GM23338 (cell line): ENCODE measurements around the gene CDK5R1. TPM values are rescaled to one million over a fixed set of nuclear protein-coding genes. Genes with fewer than 3 reads are reported as not detected.

Experiments used
- ATAC-seq: fragments of 200-7000 bp; cut with Tn5 transposase; 3 replicates; pipeline ENCODE4 v1.9.1; 2020
- DNase-seq: peaks from one replicate; pipeline ENCODE4 v3.0.0-alpha.2; 2015; ENCODE audit warnings: low spot score
- H2AFZ ChIP-seq: fragments of 200-600 bp; sonication (generic); 2 replicates; pipeline ENCODE4 v1.8.0; 2016; ENCODE audit warnings: antibody characterized with exemption, mild to moderate bottlenecking, moderate library complexity
- H3F3A ChIP-seq: fragments of 200-600 bp; sonication (generic); replicated peaks from 2 replicates; pipeline ENCODE4 v1.8.0; 2017; ENCODE audit warnings: antibody characterized with exemption, mixed run types, low read depth
- H3K27ac ChIP-seq: fragments of 200-600 bp; sonication (generic); 2 replicates; pipeline ENCODE4 v1.6.1; 2016; ENCODE audit warnings: low read depth
- H3K27me3 ChIP-seq: fragments of 200-600 bp; sonication (generic); 2 replicates; pipeline ENCODE4 v1.8.0; 2016; ENCODE audit warnings: mild to moderate bottlenecking, mixed run types, moderate library complexity; ENCODE audit not compliant: insufficient read depth
- H3K36me3 ChIP-seq: fragments of 200-600 bp; sonication (generic); 2 replicates; pipeline ENCODE4 v1.8.0; 2016; ENCODE audit warnings: mild to moderate bottlenecking; ENCODE audit not compliant: insufficient read depth
- H3K4me1 ChIP-seq: fragments of 200-600 bp; sonication (generic); 2 replicates; pipeline ENCODE4 v1.8.0; 2016; ENCODE audit warnings: mild to moderate bottlenecking, moderate library complexity; ENCODE audit not compliant: insufficient read depth
- H3K4me2 ChIP-seq: fragments of 200-600 bp; sonication (generic); 2 replicates; pipeline ENCODE4 v1.7.1; 2017; ENCODE audit warnings: mixed run types
- H3K4me3 ChIP-seq: fragments of 200-600 bp; sonication (generic); 2 replicates; pipeline ENCODE4 v1.6.1; 2016; ENCODE audit warnings: mixed run types
- H3K79me2 ChIP-seq: fragments of 200-600 bp; sonication (generic); replicated peaks from 2 replicates; pipeline ENCODE4 v1.8.0; 2017; ENCODE audit warnings: mild to moderate bottlenecking; ENCODE audit not compliant: insufficient read depth
- H3K9me2 ChIP-seq: fragments of 200-600 bp; sonication (generic); 2 replicates; pipeline ENCODE4 v1.8.0; 2017; ENCODE audit not compliant: insufficient read depth
- H4K20me1 ChIP-seq: fragments of 200-600 bp; sonication (generic); replicated peaks from 2 replicates; pipeline ENCODE4 v1.8.0; 2017; ENCODE audit warnings: mild to moderate bottlenecking; ENCODE audit not compliant: insufficient read depth
- H3K27ac Mint-ChIP-seq: 2 replicates; pipeline ENCODE4 v1.8.0; 2020; ENCODE audit warnings: inconsistent platforms, mild to moderate bottlenecking, moderate library complexity, mixed read lengths
- H3K27me3 Mint-ChIP-seq: 3 replicates; pipeline ENCODE4 v1.8.0; 2022; ENCODE audit warnings: low read depth, mild to moderate bottlenecking, moderate library complexity, mixed read lengths, inconsistent platforms; ENCODE audit not compliant: insufficient read depth, poor library complexity
- H3K36me3 Mint-ChIP-seq: 3 replicates; pipeline ENCODE4 v1.8.0; 2021; ENCODE audit warnings: low read depth, mild to moderate bottlenecking, inconsistent platforms, moderate library complexity, mixed read lengths
- H3K4me1 Mint-ChIP-seq: 3 replicates; pipeline ENCODE4 v1.8.0; 2020; ENCODE audit warnings: mild to moderate bottlenecking, inconsistent platforms, mixed read lengths
- H3K4me3 Mint-ChIP-seq: 3 replicates; pipeline ENCODE4 v1.8.0; 2021; ENCODE audit warnings: moderate library complexity, mild to moderate bottlenecking, inconsistent platforms, mixed read lengths
- H3K9me3 Mint-ChIP-seq: 3 replicates; pipeline ENCODE4 v1.8.0; 2020; ENCODE audit warnings: moderate library complexity, mild to moderate bottlenecking, inconsistent platforms, mixed read lengths
- EZH2phosphoT487 ChIP-seq: fragments of 200-600 bp; sonication (generic); IDR thresholded peaks from one replicate; pipeline ENCODE4 v1.8.1; 2018; ENCODE audit warnings: antibody characterized with exemption; ENCODE audit not compliant: unreplicated experiment
- NANOG ChIP-seq: IDR thresholded peaks from 2 replicates; pipeline ENCODE4 v1.6.1; 2016; ENCODE audit warnings: antibody characterized with exemption, borderline replicate concordance
- POLR2AphosphoS5 ChIP-seq: IDR thresholded peaks from 2 replicates; pipeline ENCODE4 v1.6.1; 2016; ENCODE audit warnings: antibody characterized with exemption, low read depth
- REST ChIP-seq: IDR thresholded peaks from one replicate; pipeline ENCODE4 v1.6.1; 2018; ENCODE audit warnings: antibody characterized with exemption; ENCODE audit not compliant: unreplicated experiment
- ZNF114 ChIP-seq: fragments of 250-450 bp; sonication (Bioruptor Pico); IDR thresholded peaks from 2 replicates; pipeline ENCODE4 v1.5.0; 2020; ENCODE audit warnings: mild to moderate bottlenecking, moderate library complexity
- ZNF462 ChIP-seq: fragments of 250-450 bp; sonication (Bioruptor Pico); IDR thresholded peaks from 2 replicates; pipeline ENCODE4 v1.5.0; 2020; ENCODE audit warnings: mild to moderate bottlenecking, moderate library complexity
- polyA plus RNA-seq: library from polyadenylated mRNA; unstranded; fragments of >200 nt; fragmentation: Nextera tagmentation; extraction: Ambion mirVana; gene quantifications from 2 replicates; pipeline ENCODE4 v1.2.1, GENCODE V29; 2016
- total RNA-seq: library from RNA; depleted of rRNA; stranded (reverse); fragments of >200 nt; shearing (Covaris generic); gene quantifications from 2 replicates; pipeline ENCODE4 v1.2.3, GENCODE V29; 2014

Gene CDK5R1
- total and polyA plus RNA-seq, 2 experiments from 2014 or later, result 4.0 to 11.6 TPM

- Mint-ChIP-seq H3K9me3 (no peaks in the 10 kb centered on the region), H3K27ac (no peak overlapping the region)
Observed at GRCh38 chr17:32523017-32523680, 36.4 kb downstream of the CDK5R1 start.

GRCh38 chr17:32523827-32524552 is 37.2 kb downstream of the CDK5R1 start:
- H3K9me3 Mint-ChIP-seq, result no peaks in the 10 kb centered on the region
- H3K4me3 Mint-ChIP-seq, result no peak overlapping the region
- Histone ChIP-seq H3K4me1 (peaks cover 34% of the 10 kb centered on the region), H3K79me2 (no peaks in the 10 kb centered on the region), H3K36me3 (no peaks in the 10 kb centered on the region), H2AFZ (no peak overlapping the region), H3K27ac (no peak overlapping the region), H3K27me3 (no peaks in the 10 kb centered on the region), H3K4me2 (no peak overlapping the region), H4K20me1 (no peaks in the 10 kb centered on the region), H3F3A (peaks cover 12% of the 10 kb centered on the region), H3K4me3 (no peak overlapping the region), H3K9me2 (no peaks in the 10 kb centered on the region)
- ATAC-seq (no peak), DNase-seq (no peak)
- peaks cover 37% of the 10 kb centered on the region for H3K4me1 Mint-ChIP-seq
- H3K27me3 Mint-ChIP-seq, result peaks cover 6% of the 10 kb centered on the region
- no peak overlapping the region for H3K27ac Mint-ChIP-seq
- H3K36me3 Mint-ChIP-seq, result no peaks in the 10 kb centered on the region
- TF ChIP-seq EZH2phosphoT487 (no peak), ZNF462 (CRISPR knock-in tag) (no peak), ZNF114 (CRISPR knock-in tag) (no peak)

More at GRCh38 chr17:32523017-32523680, 36.4 kb downstream of the CDK5R1 start:
- Histone ChIP-seq H3K9me2 (no peaks in the 10 kb centered on the region), H3K27ac (no peak overlapping the region), H3F3A (peaks cover 19% of the 10 kb centered on the region), H3K4me3 (no peak overlapping the region), H3K27me3 (no peaks in the 10 kb centered on the region), H3K79me2 (no peaks in the 10 kb centered on the region), H4K20me1 (no peaks in the 10 kb centered on the region), H2AFZ (no peak overlapping the region), H3K4me1 (peaks cover 42% of the 10 kb centered on the region), H3K36me3 (no peaks in the 10 kb centered on the region), H3K4me2 (peak overlapping the region; percentile 63)
- H3K36me3 Mint-ChIP-seq, result no peaks in the 10 kb centered on the region
- peaks cover 45% of the 10 kb centered on the region for H3K4me1 Mint-ChIP-seq
- H3K4me3 Mint-ChIP-seq, result 0 out of 3 replicates have a peak overlapping the region, but pooled peaks have one; percentile 15
- TF ChIP-seq POLR2AphosphoS5 (no peak), NANOG (no peak), ZNF114 (CRISPR knock-in tag) (no peak), REST (no peak)
- DNase-seq (peak; percentile 51), ATAC-seq (no peak)
- H3K27me3 Mint-ChIP-seq, result peaks cover 8% of the 10 kb centered on the region
